HepG2 (cell line): ENCODE data around the gene SAPCD1. TPM values are rescaled to one million over a fixed set of nuclear protein-coding genes. Genes with fewer than 3 reads are reported as not detected.
A peak's percentile ranks its signal among the peaks of the same experiment; 100 is the strongest.

Experiments used
- CENPT ChIP-seq: sonication (generic); formaldehyde crosslinking; IDR thresholded peaks from 2 replicates; pipeline ENCODE4 v1.8.0; 2022; ENCODE audit warnings: low read depth, mild to moderate bottlenecking, moderate library complexity, missing genetic modification reagents
- HMGA1 ChIP-seq: sonication (generic); formaldehyde crosslinking; conservative IDR thresholded peaks from 2 replicates; pipeline ENCODE4 v1.4.0; 2020; ENCODE audit warnings: missing genetic modification reagents
- NFATC3 ChIP-seq: sonication (generic); formaldehyde crosslinking; IDR thresholded peaks from 2 replicates; pipeline ENCODE4 v1.5.1; 2020; ENCODE audit warnings: mild to moderate bottlenecking, missing genetic modification reagents
- PRDM4 ChIP-seq: sonication (generic); formaldehyde crosslinking; IDR thresholded peaks from 2 replicates; pipeline ENCODE4 v1.9.0; 2021; ENCODE audit warnings: missing genetic modification reagents, borderline replicate concordance
- PRPF4 ChIP-seq: fragments of 200-400 bp; formaldehyde crosslinking; IDR thresholded peaks from 2 replicates; pipeline ENCODE4 v1.6.1; 2016; ENCODE audit warnings: low read length, low read depth; ENCODE audit not compliant: poor library complexity, severe bottlenecking
- SIN3B ChIP-seq: fragments of 150-350 bp; IDR thresholded peaks from 2 replicates; pipeline ENCODE4 v1.6.1; 2014; ENCODE audit warnings: low read length
- SNAI1 ChIP-seq: sonication (generic); formaldehyde crosslinking; IDR thresholded peaks from 2 replicates; pipeline ENCODE4 v1.5.0; 2020; ENCODE audit warnings: mild to moderate bottlenecking, missing genetic modification reagents, borderline replicate concordance
- TBX2 ChIP-seq: sonication (generic); formaldehyde crosslinking; IDR thresholded peaks from 2 replicates; pipeline ENCODE4 v1.5.0; 2020; ENCODE audit warnings: missing genetic modification reagents, mild to moderate bottlenecking, borderline replicate concordance
- TFE3 ChIP-seq: IDR thresholded peaks from 2 replicates; pipeline ENCODE4 v1.6.1; 2016
- THAP11 ChIP-seq: IDR thresholded peaks from 2 replicates; pipeline ENCODE4 v1.6.1; 2016; ENCODE audit warnings: missing biosample characterization, missing genetic modification reagents
- THAP8 ChIP-seq: sonication (generic); formaldehyde crosslinking; IDR thresholded peaks from 2 replicates; pipeline ENCODE4 v1.5.1; 2020; ENCODE audit warnings: missing genetic modification reagents, mild to moderate bottlenecking, borderline replicate concordance
- USF2 ChIP-seq, 2 experiments: sonication (generic) in 1 of 2; formaldehyde crosslinking in 1 of 2; IDR thresholded peaks; 2 replicates each; pipeline versions ENCODE4 v1.5.1 to v1.6.1; 2011 to 2020; ENCODE audit warnings: borderline replicate concordance in 1 of 2, low read depth in 1 of 2, low read length in 1 of 2, mild to moderate bottlenecking in 1 of 2, missing genetic modification reagents in 1 of 2, moderate library complexity in 1 of 2
- ZBTB43 ChIP-seq: sonication (generic); formaldehyde crosslinking; conservative IDR thresholded peaks from 2 replicates; pipeline ENCODE4 v1.4.0; 2020; ENCODE audit warnings: missing genetic modification reagents
- ZFP36L1 ChIP-seq: sonication (generic); formaldehyde crosslinking; IDR thresholded peaks from 2 replicates; pipeline ENCODE4 v1.8.0; 2022; ENCODE audit warnings: mild to moderate bottlenecking, missing genetic modification reagents, moderate library complexity
- ZNF501 ChIP-seq: sonication (generic); formaldehyde crosslinking; IDR thresholded peaks from 2 replicates; pipeline ENCODE4 v1.5.1; 2020; ENCODE audit warnings: mild to moderate bottlenecking, moderate library complexity, missing genetic modification reagents
- ZNF75D ChIP-seq: sonication (generic); formaldehyde crosslinking; IDR thresholded peaks from 2 replicates; pipeline ENCODE4 v1.8.1; 2023; ENCODE audit warnings: missing genetic modification reagents, mild to moderate bottlenecking, borderline replicate concordance
- ZNF879 ChIP-seq: sonication (generic); formaldehyde crosslinking; IDR thresholded peaks from 2 replicates; pipeline ENCODE4 v1.8.1; 2023; ENCODE audit warnings: missing genetic modification reagents
- ZSCAN20 ChIP-seq: sonication (generic); formaldehyde crosslinking; IDR thresholded peaks from 2 replicates; pipeline ENCODE4 v1.4.0; 2020; ENCODE audit warnings: missing genetic modification reagents, mild to moderate bottlenecking, borderline replicate concordance
- polyA plus RNA-seq, 8 experiments: library from polyadenylated mRNA; depleted of rRNA in 3 of 8; stranded (reverse) in 7 of 8; unstranded in 1 of 8; fragments of >200 nt; fragmentation: Illumina TruSeq in 4 of 8; extraction: Trizol in 4 of 8; gene quantifications; 2 replicates each; pipeline versions ENCODE4 v1.2.1 to v1.2.3, GENCODE V29; 2011 to 2016; ENCODE audit warnings: low read depth in 4 of 8, missing spikeins in 1 of 8, mixed read lengths in 1 of 8; ENCODE audit not compliant: insufficient read depth in 1 of 8
- total RNA-seq, 5 experiments: library from RNA; depleted of rRNA; stranded (reverse); fragments of >200 nt; fragmentation: Illumina TruSeq; extraction: Trizol; gene quantifications; 2 replicates each; pipeline ENCODE4 v1.2.3, GENCODE V29; 2016; ENCODE audit warnings: low read depth in 1 of 5

SAPCD1 gene
- total and polyA plus RNA-seq, 2 of the 13 experiments (the other 11 are each of a cell fraction or from before 2014, with no cell fraction given): 2.5 to 3.9 TPM

GRCh38 chr6:31737991-31738979, 24.2 kb upstream of the SAPCD1 start (continued):
- TF ChIP-seq ZNF501 (CRISPR knock-in tag) (peak; percentile 65; the same call in 1 of the 2 replicates), ZBTB43 (CRISPR knock-in tag) (0 out of 2 replicates have a peak, but pooled peaks have one; percentile 37), ZFP36L1 (peak; percentile 47; the same call in 1 of the 2 replicates), ZNF75D (CRISPR knock-in tag) (no peak), CENPT (CRISPR knock-in tag) (no peak), ZSCAN20 (CRISPR knock-in tag) (0 out of 2 replicates have a peak, but pooled peaks have one; percentile 67), PRDM4 (CRISPR knock-in tag) (peak; percentile 62; the same call in 1 of the 2 replicates), TFE3 (CRISPR knock-in tag) (peak; percentile 60; the same call in 1 of the 2 replicates), ZNF879 (CRISPR knock-in tag) (no peak), USF2 (IDR thresholded peaks at IDR 0.05; ENCODE audit: low read depth, low read length) (0 out of 2 replicates have a peak, but pooled peaks have one; percentile 3), USF2 (CRISPR knock-in tag; IDR thresholded peaks at IDR 0.05; ENCODE audit: borderline replicate concordance) (no peak), TBX2 (peak; percentile 100), SNAI1 (CRISPR knock-in tag) (no peak), THAP8 (CRISPR knock-in tag) (no peak), HMGA1 (no peak), THAP11 (CRISPR knock-in tag) (peak; percentile 60; the same call in 1 of the 2 replicates), NFATC3 (CRISPR knock-in tag) (no peak), PRPF4 (no peak), SIN3B (peak; percentile 55; the same call in 1 of the 2 replicates)
